SJSA1 (cell line): ENCODE results near the gene LYRM9. TPM values are rescaled to one million over a fixed set of nuclear protein-coding genes. Genes with fewer than 3 reads are reported as not detected.
A peak's percentile ranks its signal among the peaks of the same experiment; 100 is the strongest.

ENCODE experiments used
- DNase-seq, 2 experiments: peaks; one replicate each; pipeline ENCODE4 v3.0.0-alpha.2; 2015 to 2020; ENCODE audit warnings: low spot score in 2 of 2, low read depth in 1 of 2
- H3K27ac ChIP-seq: fragments of 250-450 bp; sonication (Bioruptor Pico); 2 replicates; pipeline ENCODE4 v1.5.1; 2020; ENCODE audit warnings: mild to moderate bottlenecking, moderate library complexity
- H3K27me3 ChIP-seq: fragments of 250-450 bp; sonication (Bioruptor Pico); replicated peaks from 2 replicates; pipeline ENCODE4 v1.5.1; 2020; ENCODE audit warnings: mild to moderate bottlenecking, moderate library complexity
- H3K36me3 ChIP-seq: fragments of 250-450 bp; sonication (Bioruptor Pico); 2 replicates; pipeline ENCODE4 v1.5.1; 2020; ENCODE audit warnings: mild to moderate bottlenecking
- H3K4me1 ChIP-seq: fragments of 250-450 bp; sonication (Bioruptor Pico); replicated peaks from 2 replicates; pipeline ENCODE4 v1.6.1; 2021; ENCODE audit warnings: mild to moderate bottlenecking
- H3K4me3 ChIP-seq: fragments of 250-450 bp; sonication (Bioruptor Pico); 2 replicates; pipeline ENCODE4 v1.5.1; 2020; ENCODE audit warnings: mild to moderate bottlenecking
- H3K9me3 ChIP-seq: fragments of 250-450 bp; sonication (Bioruptor Pico); replicated peaks from 2 replicates; pipeline ENCODE4 v1.5.1; 2020; ENCODE audit warnings: mild to moderate bottlenecking
- total RNA-seq: library from RNA; depleted of rRNA; stranded (reverse); fragments of >200 nt; shearing (Covaris generic); gene quantifications from 2 replicates; pipeline ENCODE4 v1.2.3, GENCODE V29; 2014; rRNA removed

The LYRM9 gene
- 4.8 and 4.9 TPM in 2 replicates for total RNA-seq

DNA sequence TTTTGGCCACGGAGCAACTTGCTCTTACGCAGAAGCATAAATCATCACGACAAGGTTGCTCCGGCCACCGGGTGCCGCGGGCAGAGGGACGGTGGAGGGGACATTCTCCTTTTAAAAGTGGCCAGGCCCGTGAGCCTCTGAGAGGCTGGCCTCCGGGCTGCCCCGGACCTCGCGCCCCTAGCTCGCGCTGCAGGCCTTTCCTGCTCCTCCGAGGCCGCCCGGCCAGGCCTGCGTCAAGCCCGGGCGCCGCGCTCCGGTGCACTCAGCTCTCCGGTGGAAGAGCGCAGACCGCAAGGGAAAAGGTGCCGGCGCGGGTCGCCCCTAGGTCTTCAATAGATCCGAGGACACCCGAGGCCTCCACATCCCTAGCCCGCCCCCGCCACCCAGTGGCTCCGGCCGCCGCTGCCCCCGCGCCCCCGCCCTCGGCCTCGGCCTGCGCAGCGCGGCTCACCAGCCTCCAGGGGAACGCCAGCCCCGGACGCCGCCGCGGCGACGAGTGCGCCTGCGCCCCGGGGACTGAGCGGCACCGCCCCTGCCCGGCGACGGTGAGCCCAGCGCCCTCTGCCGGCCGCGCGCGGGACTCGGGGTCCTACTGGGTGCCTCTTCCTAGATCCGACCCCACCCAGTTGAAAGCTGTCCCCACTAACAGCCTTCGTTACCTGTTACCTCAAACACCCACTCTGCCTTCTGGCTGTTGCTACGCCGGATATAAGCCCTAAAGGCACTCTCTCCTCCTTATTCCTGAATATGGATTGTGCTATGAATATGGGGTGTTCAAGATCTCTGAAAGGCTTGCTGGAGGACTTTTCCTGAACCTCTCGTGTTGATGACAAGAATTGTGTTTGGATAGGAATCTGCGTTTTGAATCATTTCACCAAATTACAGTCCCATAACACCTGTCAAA is at the start of gene LYRM9:
Gene LYRM9 (minus strand): TSS at position 500 of the 904 bp plus-strand sequence. CDS start 10,671 bp downstream, outside the sequence.
- no peaks in the 10 kb centered on the region for H3K9me3 ChIP-seq
- DNase-seq: peak; percentile 76 to 89
- H3K36me3 ChIP-seq: no peaks in the 10 kb centered on the region
- H3K4me1 ChIP-seq: peaks cover 16% of the 10 kb centered on the region
- H3K27me3 ChIP-seq: no peaks in the 10 kb centered on the region; the same call in 1 of the 2 replicates
- H3K27ac ChIP-seq: 0 out of 2 replicates have a peak within 1 kb of the TSS, but pooled peaks have one; percentile 35
- peak within 1 kb of the TSS; percentile 54 for H3K4me3 ChIP-seq

DNA sequence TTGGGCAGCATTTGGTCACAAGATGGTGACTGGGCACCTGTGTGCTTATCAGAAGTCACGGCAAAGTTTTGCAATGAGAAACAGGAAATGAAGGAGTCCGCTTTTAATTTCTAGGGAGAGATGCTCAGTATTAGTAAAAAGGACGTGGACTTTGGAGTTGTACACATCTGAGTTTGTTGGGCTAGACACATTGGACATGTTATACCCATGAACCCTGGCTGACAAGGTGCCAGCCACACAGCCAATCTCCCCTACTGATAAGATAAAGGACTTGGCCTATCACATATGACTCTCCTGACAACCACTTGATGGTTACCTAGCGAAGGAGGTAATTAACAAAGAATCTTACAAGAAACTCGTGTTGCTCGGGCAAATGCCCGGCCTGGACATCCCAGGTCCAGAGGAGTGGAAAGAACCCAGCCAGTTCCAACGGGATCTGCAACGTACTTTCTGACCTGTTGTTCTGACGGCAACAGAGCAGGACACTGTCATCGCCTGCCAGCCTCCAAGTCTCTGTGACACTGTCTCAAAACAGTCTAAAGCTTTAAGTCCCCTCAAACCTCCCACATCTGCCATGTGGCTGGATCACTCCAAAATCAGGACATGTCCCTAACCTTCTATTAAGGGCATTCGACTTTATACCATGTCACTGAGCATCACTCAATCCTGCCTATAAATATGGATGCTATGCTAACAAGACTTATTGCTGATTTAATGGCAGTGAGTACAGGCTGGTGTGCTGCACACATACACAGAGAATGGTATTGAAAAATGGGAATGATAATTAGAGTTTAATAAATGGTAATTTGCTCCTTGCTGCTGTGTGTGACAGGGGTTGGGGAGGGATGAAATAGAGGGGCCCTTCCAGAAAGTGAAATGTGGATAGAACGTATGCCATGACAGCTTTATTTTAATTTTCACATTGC is 47.6 kb upstream of the LYRM9 start:
- no peak overlapping the region for H3K27ac ChIP-seq
- H3K4me1 ChIP-seq: no peaks in the 10 kb centered on the region
- no peaks in the 10 kb centered on the region for H3K36me3 ChIP-seq
- H3K4me3 ChIP-seq: no peak overlapping the region
- H3K9me3 ChIP-seq: no peaks in the 10 kb centered on the region
- DNase-seq: no peak
- no peaks in the 10 kb centered on the region; the same call in none of the 2 replicates for H3K27me3 ChIP-seq

DNA sequence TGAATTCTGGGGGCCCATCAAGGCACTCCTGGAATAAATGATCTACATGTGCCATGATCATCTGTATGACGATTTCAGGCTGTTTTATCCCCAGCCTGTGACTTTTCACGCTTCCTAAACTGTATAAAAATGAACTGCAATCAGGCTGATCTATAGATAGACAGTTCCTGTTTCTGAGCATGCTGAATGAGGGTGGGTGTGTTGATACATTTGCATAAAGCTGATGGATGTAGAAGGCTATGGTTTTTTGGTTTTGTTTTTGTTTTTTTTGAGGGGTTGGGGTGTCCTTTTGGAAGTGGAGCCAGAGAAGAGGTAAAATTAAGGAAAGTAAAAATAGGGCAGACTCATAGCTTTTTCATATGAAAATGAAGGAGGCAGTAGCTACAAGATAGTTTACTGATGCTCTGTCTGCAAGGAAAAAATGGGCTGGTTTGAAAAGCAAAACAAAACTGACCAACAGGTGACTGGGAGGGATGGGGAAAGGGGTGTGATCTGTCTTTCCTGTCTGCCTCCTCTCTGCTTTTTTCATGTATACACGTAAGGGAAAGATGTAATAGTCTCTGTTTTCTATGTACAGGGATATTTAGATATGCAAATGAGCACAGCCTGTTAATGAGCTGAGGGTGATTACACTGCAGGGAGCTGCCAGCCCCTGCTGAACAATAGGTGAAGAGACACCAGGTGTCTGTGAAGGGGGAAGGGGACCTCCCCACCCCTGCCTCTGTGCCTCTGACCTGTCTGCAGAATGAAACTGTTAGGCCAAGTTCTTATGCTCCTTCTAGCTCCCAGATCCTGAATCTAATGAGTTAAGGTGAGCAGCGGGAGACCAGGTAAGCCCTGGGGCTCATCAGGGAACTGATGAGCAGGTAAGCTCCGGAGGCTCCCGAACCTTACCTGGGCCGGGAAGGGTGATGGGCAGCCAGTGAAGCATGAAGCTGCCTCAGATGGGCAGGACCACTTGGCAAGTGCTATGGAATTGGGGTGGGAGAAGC is 46.6 kb upstream of the LYRM9 start:
- Histone ChIP-seq H3K27me3 (peaks cover 8% of the 10 kb centered on the region), H3K4me1 (no peaks in the 10 kb centered on the region), H3K36me3 (no peaks in the 10 kb centered on the region), H3K27ac (no peak overlapping the region), H3K9me3 (no peaks in the 10 kb centered on the region), H3K4me3 (no peak overlapping the region)
- DNase-seq: no peak

DNA sequence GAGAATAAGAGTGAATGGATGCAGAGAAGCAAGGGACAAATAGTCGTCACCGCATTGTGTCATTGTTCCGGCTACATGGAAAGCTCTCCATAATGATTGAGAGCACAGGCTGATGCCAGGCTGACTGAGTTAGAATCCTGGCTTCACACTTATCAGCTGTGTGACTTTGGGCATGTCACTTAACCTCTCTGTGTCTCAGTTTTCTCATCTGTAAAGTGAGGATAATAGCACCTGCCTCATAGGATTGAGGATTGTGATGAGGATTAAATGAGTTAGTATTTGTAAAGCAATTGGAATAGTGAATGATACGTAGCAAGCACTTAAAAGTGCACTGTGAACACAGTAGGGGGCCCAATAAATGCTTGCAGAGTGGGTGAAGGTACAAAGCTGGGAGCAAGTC is 45.7 kb upstream of the LYRM9 start:
- Histone ChIP-seq H3K27ac (no peak overlapping the region), H3K9me3 (no peaks in the 10 kb centered on the region), H3K27me3 (peaks cover 12% of the 10 kb centered on the region), H3K36me3 (no peaks in the 10 kb centered on the region), H3K4me1 (no peaks in the 10 kb centered on the region), H3K4me3 (no peak overlapping the region)
- no peak for DNase-seq

DNA sequence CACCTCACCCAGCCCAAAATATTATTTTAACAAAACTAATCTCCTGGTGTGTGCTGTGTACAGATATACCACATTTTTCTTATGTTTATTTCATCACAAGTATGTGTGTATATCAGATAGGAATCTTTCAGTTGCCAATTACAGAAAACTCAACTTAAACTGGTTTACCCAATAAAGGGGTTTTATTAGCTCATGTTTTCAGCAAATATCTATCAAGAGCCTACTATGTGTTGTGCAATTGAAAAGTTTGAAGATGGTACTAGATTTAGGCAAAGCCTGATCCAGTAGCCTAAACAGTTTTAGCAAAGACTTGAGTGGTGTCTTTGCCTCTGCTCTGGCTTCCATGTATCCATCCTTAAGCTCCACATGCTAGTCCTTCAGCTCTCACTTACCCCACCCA is 45.1 kb upstream of the LYRM9 start:
- H3K4me3 ChIP-seq: no peak overlapping the region
- no peaks in the 10 kb centered on the region for H3K9me3 ChIP-seq
- no peaks in the 10 kb centered on the region for H3K36me3 ChIP-seq
- no peaks in the 10 kb centered on the region for H3K4me1 ChIP-seq
- no peak overlapping the region for H3K27ac ChIP-seq
- no peak for DNase-seq
- peaks cover 12% of the 10 kb centered on the region for H3K27me3 ChIP-seq

DNA sequence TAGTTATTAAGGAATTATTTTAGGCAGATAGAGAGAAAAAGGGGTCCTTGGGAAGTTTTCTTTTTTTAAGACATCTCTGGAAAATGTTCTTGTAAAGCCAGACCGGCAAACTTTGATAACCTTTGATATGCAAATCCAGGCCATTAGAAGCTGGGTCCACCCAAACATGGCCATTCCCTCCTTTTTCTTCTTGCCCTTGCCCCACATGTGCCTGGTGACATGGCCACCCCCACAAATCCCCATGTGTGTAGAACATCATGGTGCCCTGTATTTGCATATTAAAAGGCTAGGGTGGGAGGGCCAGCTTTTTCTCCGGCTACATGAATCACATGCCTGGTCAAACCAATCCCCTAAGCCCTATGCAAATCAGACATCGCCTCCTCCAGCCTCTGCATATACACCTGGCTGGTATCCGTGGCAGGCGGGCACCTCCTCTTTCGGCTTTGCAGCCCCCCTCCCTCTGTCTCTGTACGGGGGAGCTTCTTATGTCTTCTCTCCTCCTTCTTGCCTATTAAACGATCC is 43.9 kb upstream of the LYRM9 start:
- Histone ChIP-seq H3K4me1 (no peaks in the 10 kb centered on the region), H3K9me3 (no peaks in the 10 kb centered on the region), H3K36me3 (no peaks in the 10 kb centered on the region), H3K27ac (no peak overlapping the region), H3K27me3 (peaks cover 12% of the 10 kb centered on the region), H3K4me3 (no peak overlapping the region)
- no peak for DNase-seq

DNA sequence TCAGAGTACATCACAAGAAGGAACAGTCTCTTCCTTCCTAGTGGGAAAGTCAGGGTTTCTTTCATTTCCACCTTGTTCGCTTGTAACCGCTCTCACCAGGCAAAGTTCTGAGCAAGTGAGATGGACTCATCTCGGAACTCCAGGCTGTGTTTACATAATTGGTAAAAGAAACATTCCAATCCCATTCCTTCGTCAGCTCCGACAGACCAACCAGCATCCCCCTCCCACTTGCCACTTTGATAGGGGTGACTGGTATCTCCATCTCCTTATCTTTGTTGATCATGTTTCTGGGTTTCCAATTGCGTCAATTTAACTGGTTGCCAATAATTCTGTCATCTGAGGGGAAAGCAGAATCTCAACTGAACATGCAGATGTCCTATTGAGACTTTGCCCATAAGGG is 36.8 kb upstream of the LYRM9 start:
- DNase-seq: no peak

DNA sequence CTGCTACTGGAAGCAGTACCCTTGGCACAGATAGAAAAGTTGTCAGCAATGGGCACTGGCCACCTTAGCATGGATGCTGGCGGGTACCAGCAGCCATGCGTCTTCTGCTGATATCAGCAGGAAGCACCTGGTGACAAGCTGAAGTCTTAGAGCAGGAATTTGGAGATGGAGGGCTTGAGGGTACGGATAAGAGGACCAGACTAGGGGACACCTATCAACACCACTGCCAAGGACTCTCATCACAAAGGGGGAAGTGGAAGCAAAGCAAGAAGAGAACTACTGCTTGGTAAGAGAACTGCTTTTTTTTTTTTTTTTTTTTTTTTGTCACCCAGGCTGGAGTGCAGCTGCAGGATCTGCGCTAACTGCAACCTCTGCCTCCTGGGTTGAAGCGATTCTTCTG is 35.4 kb upstream of the LYRM9 start:
- Histone ChIP-seq H3K4me3 (no peak overlapping the region), H3K36me3 (no peaks in the 10 kb centered on the region), H3K27me3 (no peaks in the 10 kb centered on the region), H3K27ac (no peak overlapping the region), H3K9me3 (no peaks in the 10 kb centered on the region), H3K4me1 (no peaks in the 10 kb centered on the region)
- no peak for DNase-seq

More for the DNA sequence above, 36.8 kb upstream of the LYRM9 start:
- Histone ChIP-seq H3K27me3 (peaks cover 6% of the 10 kb centered on the region; the same call in 1 of the 2 replicates), H3K9me3 (no peaks in the 10 kb centered on the region), H3K4me1 (no peaks in the 10 kb centered on the region), H3K4me3 (no peak overlapping the region), H3K27ac (no peak overlapping the region), H3K36me3 (no peaks in the 10 kb centered on the region)

DNA sequence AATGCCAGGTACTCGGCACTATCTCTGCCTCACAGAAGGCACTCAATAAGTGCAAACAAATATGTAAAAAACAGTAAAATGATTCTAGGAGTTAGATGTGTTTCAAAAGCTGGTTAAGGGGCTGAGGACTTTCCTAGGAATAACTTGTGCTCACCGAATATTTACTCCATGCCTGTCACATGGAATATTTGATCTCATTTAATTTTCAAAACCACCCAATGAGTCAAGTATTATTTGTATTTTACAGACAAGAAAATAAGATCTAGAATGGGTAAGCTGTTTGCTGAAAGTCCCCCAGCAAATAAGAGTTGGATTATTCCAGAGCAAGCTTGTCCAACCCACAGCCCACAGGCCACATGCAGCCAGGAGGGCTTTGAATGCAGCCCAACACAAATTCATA is 34.6 kb upstream of the LYRM9 start:
- Histone ChIP-seq H3K27me3 (no peaks in the 10 kb centered on the region), H3K4me1 (no peaks in the 10 kb centered on the region), H3K36me3 (no peaks in the 10 kb centered on the region), H3K27ac (no peak overlapping the region), H3K4me3 (no peak overlapping the region), H3K9me3 (no peaks in the 10 kb centered on the region)
- no peak for DNase-seq

DNA sequence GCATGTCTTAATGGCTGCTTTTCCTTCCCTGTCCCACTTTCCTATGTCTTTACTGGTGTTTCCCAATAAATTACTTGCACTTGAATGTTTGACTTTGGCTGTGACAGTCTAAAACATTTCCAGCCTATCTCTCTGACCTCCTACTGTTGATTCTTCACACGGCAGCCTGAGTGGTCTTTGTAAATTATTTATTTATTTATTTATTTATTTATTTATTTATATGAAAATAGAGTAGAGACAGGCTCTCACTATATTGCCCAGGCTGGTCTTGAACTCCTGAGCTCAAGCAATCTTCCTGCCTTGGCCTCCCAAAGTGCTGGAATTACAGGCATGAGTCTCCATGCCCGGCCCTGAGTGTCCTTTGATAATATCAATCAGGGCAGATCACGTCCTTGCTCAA is 28.4 kb upstream of the LYRM9 start:
- no peaks in the 10 kb centered on the region for H3K36me3 ChIP-seq
- H3K9me3 ChIP-seq: no peaks in the 10 kb centered on the region
- no peak overlapping the region for H3K4me3 ChIP-seq
- no peak for DNase-seq
- H3K27me3 ChIP-seq: no peaks in the 10 kb centered on the region
- H3K4me1 ChIP-seq: no peaks in the 10 kb centered on the region
- no peak overlapping the region for H3K27ac ChIP-seq

DNA sequence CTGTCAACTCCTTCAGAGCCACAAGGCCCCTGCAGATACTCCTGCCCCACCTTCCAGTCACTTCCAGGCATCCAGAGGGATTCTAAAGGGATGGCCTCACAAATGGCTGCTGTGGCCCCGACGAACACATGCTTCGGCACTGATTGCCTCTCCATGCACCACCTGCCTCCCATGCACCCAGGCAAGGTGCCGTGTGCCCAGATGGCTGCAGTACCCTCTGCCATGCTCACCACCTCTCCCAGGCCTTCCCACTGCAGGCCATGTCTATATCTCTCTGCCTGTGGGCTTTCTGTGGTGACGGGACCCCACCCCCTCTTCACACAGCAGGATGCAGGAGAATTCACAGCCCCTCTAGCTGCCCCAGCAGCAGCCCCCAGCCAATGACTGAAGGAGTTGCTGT is 27.9 kb upstream of the LYRM9 start:
- Histone ChIP-seq H3K27me3 (no peaks in the 10 kb centered on the region), H3K4me1 (no peaks in the 10 kb centered on the region), H3K9me3 (no peaks in the 10 kb centered on the region), H3K4me3 (no peak overlapping the region), H3K27ac (no peak overlapping the region), H3K36me3 (no peaks in the 10 kb centered on the region)
- no peak for DNase-seq

DNA sequence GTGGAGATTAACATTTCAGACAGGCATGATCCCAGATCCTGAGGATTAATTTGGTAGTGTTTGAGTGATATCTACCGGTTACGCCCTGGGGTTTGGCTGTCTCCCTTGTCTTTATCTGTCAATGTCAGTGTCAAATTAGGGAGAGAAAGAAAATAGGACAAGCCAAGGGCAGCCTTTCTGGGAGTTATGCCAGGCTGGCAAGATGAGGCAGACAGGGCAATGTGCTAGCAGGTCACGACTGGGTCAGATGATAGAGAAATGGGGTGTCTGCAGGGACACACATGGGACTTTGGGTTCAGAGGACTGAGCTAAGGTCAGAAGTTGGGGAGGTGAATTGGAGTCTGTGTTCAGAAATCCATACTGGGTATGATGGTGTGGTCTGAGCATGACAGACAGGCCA is 27.4 kb upstream of the LYRM9 start:
- Histone ChIP-seq H3K27ac (no peak overlapping the region), H3K9me3 (no peaks in the 10 kb centered on the region), H3K36me3 (no peaks in the 10 kb centered on the region), H3K4me3 (no peak overlapping the region), H3K27me3 (no peaks in the 10 kb centered on the region), H3K4me1 (no peaks in the 10 kb centered on the region)
- DNase-seq: no peak

DNA sequence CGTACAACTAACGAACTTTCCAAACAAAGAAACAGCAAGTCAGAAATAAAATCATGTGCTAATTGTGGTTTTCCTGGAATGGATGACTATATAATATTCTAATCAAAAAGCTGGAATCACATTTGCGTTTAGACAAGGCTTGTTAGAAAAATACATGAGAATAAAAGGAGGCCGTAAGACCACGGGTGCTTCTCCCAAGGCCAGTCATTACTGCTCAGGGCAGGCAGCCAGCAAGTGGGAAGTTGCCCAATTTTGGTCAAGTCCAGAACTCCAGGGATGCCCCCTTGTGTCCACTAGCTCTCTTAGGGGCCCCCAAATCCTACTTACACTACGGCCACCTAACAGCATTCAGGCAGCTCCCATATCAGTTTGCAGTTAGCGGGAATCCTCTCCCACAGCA is 25.9 kb upstream of the LYRM9 start:
- Histone ChIP-seq H3K4me3 (no peak overlapping the region), H3K27me3 (no peaks in the 10 kb centered on the region), H3K27ac (no peak overlapping the region), H3K9me3 (no peaks in the 10 kb centered on the region), H3K36me3 (no peaks in the 10 kb centered on the region), H3K4me1 (no peaks in the 10 kb centered on the region)
- no peak for DNase-seq
